ENCODE results near the gene C3.
A peak's percentile ranks its signal among the peaks of the same experiment; 100 is the strongest.
"Not testable (repeated sequence)": the region's sequence is repeated elsewhere in the genome, so short reads cannot be mapped to it uniquely, and the experiment has no call there.

Gene C3

DNA sequence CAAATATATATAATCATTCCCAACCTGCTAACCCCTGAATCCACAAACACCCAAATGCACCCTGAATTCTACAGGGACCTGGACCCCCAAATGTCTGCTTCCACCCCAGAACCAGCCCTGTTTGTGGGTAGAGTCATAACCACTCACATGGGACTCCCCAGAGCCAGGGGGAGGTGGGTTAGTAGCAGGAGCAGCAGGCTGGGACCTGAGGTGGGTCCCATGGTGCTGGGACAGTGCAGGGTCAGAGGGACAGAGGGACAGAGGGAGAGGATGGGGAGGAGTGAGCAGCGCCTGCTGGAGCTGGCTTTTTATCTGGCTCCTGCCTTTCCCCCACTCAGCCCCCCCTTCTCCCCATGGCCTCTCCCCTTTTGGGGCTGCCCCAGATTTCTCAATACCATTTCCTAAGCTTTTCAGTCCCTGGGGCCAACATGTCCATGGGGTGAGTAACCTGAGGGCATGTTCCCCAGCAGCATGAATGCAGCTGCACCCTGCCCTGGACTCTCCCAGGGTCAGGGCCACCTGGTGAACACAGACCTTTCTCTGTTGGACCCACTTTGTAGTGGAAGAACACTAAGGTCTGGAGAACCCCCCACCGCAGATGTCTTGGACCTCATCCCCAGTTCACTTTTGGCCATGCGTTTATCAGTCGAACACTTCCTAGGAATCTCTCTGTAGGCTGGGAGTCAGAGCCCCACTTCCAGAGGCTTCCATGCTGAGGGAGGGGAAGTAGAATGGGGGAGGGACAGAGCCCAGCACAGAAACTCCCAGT, at the start of gene C3:
TSS of gene C3 (minus strand) at position 282 of the 769 bp plus-strand sequence. CDS start at position 221, 61 bp downstream.
- DNase-seq: no peak

DNA sequence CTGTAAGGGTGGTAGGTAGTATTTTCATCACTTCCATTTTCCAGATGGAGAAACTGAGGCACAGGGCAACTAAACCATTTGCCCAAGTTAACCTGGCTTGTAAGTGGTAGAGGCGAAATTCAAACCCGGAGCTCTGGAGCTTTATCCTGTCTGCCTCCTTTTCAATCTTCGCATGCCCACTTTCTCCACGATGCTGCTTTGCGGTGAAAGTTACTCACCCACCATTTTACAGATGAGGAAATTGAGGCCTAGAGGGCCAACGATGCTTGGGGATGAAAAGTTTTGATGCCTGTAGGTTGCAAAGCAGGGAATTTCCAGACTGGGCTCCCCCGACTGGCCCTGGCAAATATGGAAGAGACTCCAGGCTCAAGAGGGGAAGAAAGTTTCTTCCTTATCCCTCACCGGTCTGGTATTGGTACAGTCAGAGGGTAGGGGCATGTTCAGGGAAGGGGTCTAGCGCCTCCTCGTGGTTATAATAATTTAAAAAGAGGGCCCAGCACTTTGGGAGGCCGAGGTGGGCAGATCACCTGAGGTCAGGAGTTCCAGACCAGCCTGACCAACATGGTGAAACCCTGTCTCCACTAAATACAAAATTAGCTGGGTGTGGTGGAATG, 48.7 kb upstream of the C3 start:
- no peak for DNase-seq

GRCh38 chr19:6768236-6768785, 47.9 kb upstream of the C3 start:
- DNase-seq: no peak

GRCh38 chr19:6767357-6768235, 47.1 kb upstream of the C3 start, which contains the start of gene SH2D3A:
SH2D3A (minus strand) TSS chr19:6767435; CDS start chr19:6763748, 3,687 bp downstream.
- peak; percentile 86 for DNase-seq

- DNase-seq: peak; percentile 50
Observed at GRCh38 chr19:6767081-6767356, 46.6 kb upstream of the C3 start.

- no peak for DNase-seq
Observed at GRCh38 chr19:6766357-6767080, 46.1 kb upstream of the C3 start.

DNA sequence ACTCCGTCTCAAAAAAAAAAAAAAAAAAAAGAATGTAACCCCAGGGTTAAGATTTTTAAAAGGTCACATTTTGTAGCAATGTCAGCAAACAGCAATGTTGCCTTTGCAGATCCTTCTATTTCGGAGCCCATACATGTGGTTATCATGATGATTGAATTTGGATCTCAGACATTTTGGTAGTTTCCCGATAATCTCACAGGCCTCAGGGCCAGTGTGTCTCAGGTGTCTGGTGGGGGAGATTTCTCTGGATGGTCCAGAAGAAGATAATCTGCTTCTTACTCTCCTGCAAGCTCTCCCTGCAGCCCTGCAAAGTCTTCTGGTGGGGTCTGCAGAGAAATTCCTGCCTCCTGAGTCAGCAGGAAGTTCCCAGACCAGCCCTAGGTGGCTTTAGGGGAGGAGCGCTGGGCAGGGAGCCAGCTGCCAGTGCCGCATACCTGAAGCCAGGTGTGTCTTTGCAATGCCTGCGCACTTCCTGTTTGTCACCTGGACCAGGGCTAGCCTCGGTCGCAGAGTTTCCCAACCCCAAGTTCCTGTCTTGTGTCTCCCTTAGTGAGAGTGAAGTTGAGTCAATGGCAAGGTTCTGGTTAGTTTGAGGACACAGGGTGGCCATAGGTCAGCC, 45.4 kb upstream of the C3 start:
- peak; percentile 40 for DNase-seq

DNA sequence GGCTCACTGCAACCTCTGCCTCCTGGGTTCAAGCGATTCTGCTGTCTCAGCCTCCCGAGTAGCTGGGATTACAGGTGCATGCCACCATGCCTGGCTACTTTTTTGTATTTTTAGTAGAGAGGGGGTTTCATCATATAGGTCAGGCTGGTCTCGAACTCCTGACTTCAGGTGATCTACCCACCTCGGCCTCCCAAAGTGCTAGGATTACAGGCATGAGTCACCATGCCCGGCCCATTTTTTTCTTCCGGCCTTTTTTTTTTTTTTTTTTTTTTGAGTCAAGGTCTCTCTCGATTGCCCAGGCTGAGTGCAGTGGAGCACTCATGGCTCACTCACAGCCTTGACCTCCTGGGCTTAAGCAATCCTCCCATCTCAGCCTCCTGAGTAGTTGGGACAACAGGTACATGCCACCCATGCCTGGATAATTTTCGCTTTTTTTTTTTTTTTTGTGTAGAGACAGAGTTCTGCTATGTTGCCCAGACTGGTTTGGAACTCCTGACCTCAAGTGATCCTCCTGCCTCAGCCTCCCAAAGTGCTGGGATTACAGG, 41.9 kb upstream of the C3 start:
- DNase-seq: not testable (repeated sequence)

- DNase-seq: no peak
Observed at GRCh38 chr19:6761053-6761676, 40.7 kb upstream of the C3 start.

DNA sequence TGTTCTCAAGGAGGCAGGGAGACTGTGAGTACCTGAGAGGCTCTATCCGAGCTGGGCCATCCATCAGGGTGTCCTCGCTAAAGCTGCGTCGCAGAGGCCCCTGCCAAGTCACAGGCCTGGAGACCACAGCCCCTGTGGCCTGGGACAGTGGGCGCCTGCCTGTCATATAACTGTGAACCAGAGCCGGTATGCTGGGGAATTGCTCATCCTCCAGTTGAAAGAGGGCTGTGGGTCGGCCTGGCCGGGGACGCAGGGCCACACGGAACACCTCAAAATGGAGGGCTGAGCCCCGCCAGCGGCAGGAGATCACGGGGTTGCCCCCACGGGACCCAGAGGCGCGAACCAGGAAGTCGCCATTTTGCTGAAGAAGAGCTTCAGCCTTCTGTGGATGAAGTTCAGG, 40.2 kb upstream of the C3 start:
- no peak for DNase-seq

- DNase-seq: no peak
Observed at GRCh38 chr19:6754653-6755463, 34.4 kb upstream of the C3 start.

DNA sequence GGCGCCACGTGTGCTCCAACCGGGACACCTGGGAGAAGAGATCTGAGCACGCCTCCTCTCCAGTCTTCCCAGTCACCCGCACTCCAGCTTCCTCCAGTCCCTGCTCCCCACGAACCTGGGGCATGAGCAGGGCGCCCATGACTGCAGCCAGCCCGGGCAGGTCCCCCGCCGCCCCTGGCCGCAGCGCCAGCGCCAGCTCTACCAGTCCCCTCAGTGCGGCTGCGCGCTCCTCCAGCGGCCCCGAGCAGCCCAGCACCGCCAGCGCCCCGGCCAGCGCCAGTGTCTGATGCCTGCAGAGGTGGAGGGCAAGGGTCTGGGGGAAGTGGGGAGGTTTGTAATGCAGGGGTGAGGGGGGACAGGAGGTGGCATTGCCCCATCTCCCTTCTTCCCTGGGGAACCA, 33.7 kb upstream of the C3 start:
- DNase-seq: no peak

DNA sequence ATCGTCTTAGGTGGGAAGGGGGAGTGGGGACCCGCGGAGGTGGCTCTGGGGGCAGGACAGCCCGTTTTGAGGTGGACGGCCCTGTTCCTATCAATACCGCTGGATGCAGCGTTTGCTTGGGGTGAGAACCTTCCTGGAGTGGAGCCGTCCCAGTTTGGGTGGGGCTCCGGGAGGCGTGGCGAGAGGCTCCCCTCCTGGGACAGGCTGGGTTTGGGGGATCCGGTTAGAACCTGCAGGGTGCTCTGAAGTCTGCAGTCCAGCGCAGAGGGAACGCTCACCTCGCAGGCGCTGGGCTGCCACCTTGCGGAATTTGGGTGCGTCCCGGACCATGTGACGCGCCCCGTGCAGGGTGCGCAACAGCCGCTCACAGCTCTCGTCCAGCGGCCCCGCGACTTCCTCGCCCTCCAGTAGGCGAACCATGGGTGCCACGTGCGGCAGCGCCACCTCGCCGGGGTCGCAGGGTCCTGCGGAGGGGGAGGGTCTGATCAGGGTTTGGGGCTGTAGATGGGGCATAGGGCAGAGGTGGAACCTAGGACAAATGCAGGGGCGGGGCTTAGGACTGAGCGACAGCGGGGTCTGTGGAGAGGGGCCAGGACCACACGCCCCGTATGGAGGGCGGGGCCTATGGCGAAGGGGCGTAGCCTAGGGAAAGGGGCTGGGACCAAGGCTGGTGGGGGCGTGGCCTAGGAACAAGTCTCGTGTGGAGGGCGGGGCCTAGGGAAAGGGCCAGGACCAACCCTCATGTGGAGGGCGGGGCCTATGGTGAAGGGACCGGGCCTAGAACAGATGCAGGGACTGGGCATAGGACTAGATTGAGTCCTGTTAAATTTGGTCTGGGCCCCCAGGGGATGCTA, 33.0 kb upstream of the C3 start:
- DNase-seq: no peak

GRCh38 chr19:6752256-6753177, 32.1 kb upstream of the C3 start:
- DNase-seq: no peak

DNA sequence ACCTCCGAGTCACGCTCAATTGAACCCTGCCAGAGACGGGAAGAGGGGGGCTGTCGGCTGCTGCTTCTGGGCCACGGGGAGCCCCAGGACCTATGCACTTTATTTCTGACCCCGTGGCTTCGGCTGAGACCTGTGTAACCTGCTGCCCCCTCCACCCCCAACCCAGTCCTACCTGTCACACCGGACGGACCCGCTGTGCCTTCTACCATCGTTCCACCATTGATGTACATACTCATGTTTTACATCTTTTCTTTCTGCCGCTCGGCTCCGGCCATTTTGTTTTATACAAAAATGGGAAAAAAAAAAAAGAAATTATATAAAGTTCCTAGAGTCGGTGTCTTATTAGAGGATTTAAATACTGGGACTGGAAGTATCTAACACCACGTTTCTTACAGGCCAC, 30.7 kb upstream of the C3 start:
- no peak for DNase-seq

GRCh38 chr19:6750062-6750461, 29.6 kb upstream of the C3 start:
- DNase-seq: no peak

DNA sequence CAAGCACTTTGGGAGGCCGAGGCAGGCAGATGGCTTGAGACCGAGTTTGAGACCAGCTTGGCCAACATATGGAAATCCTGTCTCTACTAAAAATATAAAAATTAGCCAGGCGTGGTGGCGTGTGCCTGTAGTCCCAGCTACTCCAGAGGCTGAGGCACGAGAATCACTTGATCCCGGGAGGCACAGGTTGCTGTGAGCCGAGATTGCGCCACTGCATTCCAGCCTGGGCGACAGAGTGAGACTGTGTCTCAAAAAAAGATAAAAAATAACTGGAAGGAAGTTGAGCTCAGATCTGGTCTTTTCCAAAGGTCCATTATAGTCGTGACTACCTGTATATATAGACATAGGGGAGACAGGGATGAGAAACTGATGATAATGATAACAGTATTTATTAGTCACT, 28.1 kb upstream of the C3 start:
- not testable (repeated sequence) for DNase-seq

GRCh38 chr19:6745965-6746364, 25.5 kb upstream of the C3 start:
- no peak for DNase-seq

Data from NCI-H345 (cell line).